OCI-LY3 (cell line): Measurements from ENCODE around the gene ARMC8.

Experiments used
- H2AFZ ChIP-seq: fragments of 200-600, 300-600 bp; shearing (Covaris generic); 2 replicates; pipeline ENCODE4 v1.6.0; 2014; ENCODE audit warnings: antibody characterized with exemption, low read depth, low read length
- H3K27ac ChIP-seq: fragments of 200-600, 300-600 bp; sonication (generic); 2 replicates; pipeline ENCODE4 v1.5.1; 2014; ENCODE audit warnings: mild to moderate bottlenecking, low read length, moderate library complexity, mixed read lengths
- H3K27me3 ChIP-seq: fragments of 200-600, 300-600 bp; sonication (generic); 2 replicates; pipeline ENCODE4 v1.6.1; 2014; ENCODE audit warnings: low read depth, low read length, mixed read lengths
- H3K36me3 ChIP-seq: fragments of 200-600, 300-600 bp; sonication (generic); replicated peaks from 2 replicates; pipeline ENCODE3; 2014; ENCODE audit warnings: low read depth, low read length, mixed read lengths
- H3K4me1 ChIP-seq: fragments of 300-600, 200-600 bp; sonication (generic); 2 replicates; pipeline ENCODE4 v1.6.1; 2014; ENCODE audit warnings: low read length, mixed read lengths
- H3K4me2 ChIP-seq: fragments of 200-600, 300-600 bp; sonication (generic); 2 replicates; pipeline ENCODE4 v1.6.1; 2014; ENCODE audit warnings: low read length, mixed read lengths
- H3K4me3 ChIP-seq: fragments of 300-600, 200-600 bp; sonication (generic); 2 replicates; pipeline ENCODE4 v1.5.1; 2014; ENCODE audit warnings: antibody characterized with exemption, mild to moderate bottlenecking, low read length, moderate library complexity
- H3K79me2 ChIP-seq: fragments of 300-600, 200-600 bp; shearing (Covaris generic); 2 replicates; pipeline ENCODE4 v1.6.1; 2014; ENCODE audit warnings: mild to moderate bottlenecking, low read length, mixed read lengths
- H3K9ac ChIP-seq: fragments of 300-600, 200-600 bp; shearing (Covaris generic); 2 replicates; pipeline ENCODE4 v1.6.0; 2014; ENCODE audit warnings: mild to moderate bottlenecking, low read length, moderate library complexity
- H3K9me3 ChIP-seq: fragments of 200-600, 300-600 bp; shearing (Covaris generic); 2 replicates; pipeline ENCODE4 v1.6.1; 2014; ENCODE audit warnings: low read length, mixed read lengths; ENCODE audit not compliant: insufficient read depth
- H4K20me1 ChIP-seq: fragments of 200-600, 300-600 bp; sonication (generic); 2 replicates; pipeline ENCODE4 v1.6.1; 2016; ENCODE audit warnings: low read length, mixed read lengths; ENCODE audit not compliant: insufficient read depth
- CTCF ChIP-seq: fragments of 200-600, 300-600 bp; sonication (generic); IDR thresholded peaks from 2 replicates; pipeline ENCODE4 v1.5.1; 2014; ENCODE audit warnings: antibody characterized with exemption, low read length, low read depth
- EZH2phosphoT487 ChIP-seq: fragments of 200-600 bp; shearing (Covaris generic); IDR thresholded peaks from 2 replicates; pipeline ENCODE4 v1.6.1; 2018; ENCODE audit warnings: antibody characterized with exemption, mixed run types, low read depth

ARMC8 gene

GRCh38 chr3:138284079-138284478 is 97.0 kb downstream of the ARMC8 start:
- H3K9me3 ChIP-seq, result no peaks in the 10 kb centered on the region

GRCh38 chr3:138284957-138285477 is 97.9 kb downstream of the ARMC8 start:
- H3K27me3 ChIP-seq, result no peaks in the 10 kb centered on the region
- H3K4me2 ChIP-seq, result no peak overlapping the region
- TF ChIP-seq EZH2phosphoT487 (no peak), CTCF (no peak)
- H2AFZ ChIP-seq, result no peak overlapping the region
- H3K9ac ChIP-seq, result no peak overlapping the region
- no peaks in the 10 kb centered on the region for H3K79me2 ChIP-seq
- no peak overlapping the region for H3K4me3 ChIP-seq
- no peak overlapping the region for H3K27ac ChIP-seq
- peaks cover 23% of the 10 kb centered on the region for H3K36me3 ChIP-seq
- no peaks in the 10 kb centered on the region for H4K20me1 ChIP-seq
- H3K9me3 ChIP-seq, result no peaks in the 10 kb centered on the region
- H3K4me1 ChIP-seq, result peaks cover 7% of the 10 kb centered on the region; the same call in 1 of the 2 replicates

More at GRCh38 chr3:138284079-138284478, 97.0 kb downstream of the ARMC8 start:
- H3K79me2 ChIP-seq, result no peaks in the 10 kb centered on the region
- H3K27ac ChIP-seq, result no peak overlapping the region
- no peak overlapping the region for H3K4me2 ChIP-seq
- H3K27me3 ChIP-seq, result no peaks in the 10 kb centered on the region
- no peak overlapping the region for H3K9ac ChIP-seq
- H4K20me1 ChIP-seq, result no peaks in the 10 kb centered on the region
- TF ChIP-seq EZH2phosphoT487, result no peak
- no peak for TF ChIP-seq CTCF
- H3K4me3 ChIP-seq, result no peak overlapping the region
- peaks cover 15% of the 10 kb centered on the region for H3K36me3 ChIP-seq
- peaks cover 7% of the 10 kb centered on the region; the same call in 1 of the 2 replicates for H3K4me1 ChIP-seq
- no peak overlapping the region for H2AFZ ChIP-seq

GRCh38 chr3:138289260-138289659 is 102.2 kb downstream of the ARMC8 start:
- no peak overlapping the region for H3K9ac ChIP-seq
- TF ChIP-seq CTCF (no peak), EZH2phosphoT487 (no peak)
- H3K4me1 ChIP-seq, result no peaks in the 10 kb centered on the region
- no peaks in the 10 kb centered on the region for H4K20me1 ChIP-seq
- H3K79me2 ChIP-seq, result no peaks in the 10 kb centered on the region
- H3K27me3 ChIP-seq, result no peaks in the 10 kb centered on the region
- no peak overlapping the region for H3K4me3 ChIP-seq
- no peak overlapping the region for H2AFZ ChIP-seq
- no peak overlapping the region for H3K27ac ChIP-seq
- H3K9me3 ChIP-seq, result no peaks in the 10 kb centered on the region
- no peak overlapping the region for H3K4me2 ChIP-seq
- H3K36me3 ChIP-seq, result peaks cover 43% of the 10 kb centered on the region

GRCh38 chr3:138289701-138290100 is 102.6 kb downstream of the ARMC8 start:
- Histone ChIP-seq H2AFZ (no peak overlapping the region), H3K4me2 (no peak overlapping the region), H3K27ac (no peak overlapping the region), H3K79me2 (no peaks in the 10 kb centered on the region), H3K9me3 (no peaks in the 10 kb centered on the region), H3K9ac (no peak overlapping the region), H3K4me3 (no peak overlapping the region), H3K27me3 (no peaks in the 10 kb centered on the region), H3K36me3 (peaks cover 43% of the 10 kb centered on the region), H4K20me1 (no peaks in the 10 kb centered on the region), H3K4me1 (no peaks in the 10 kb centered on the region)
- TF ChIP-seq EZH2phosphoT487, result no peak
- no peak for TF ChIP-seq CTCF
